B cell (primary cell): ENCODE results near the gene EIF2AK2. TPM values are rescaled to one million over a fixed set of nuclear protein-coding genes. Genes with fewer than 3 reads are reported as not detected.

Experiments used
- ATAC-seq: fragments of 200-7000 bp; cut with Tn5 transposase; one replicate; pipeline ENCODE4 v1.10.0; 2021; ENCODE audit warnings: low read depth, mild to moderate bottlenecking, moderate number of reproducible peaks, moderate library complexity
- CTCF ChIA-PET: fragments of 350-600 bp; sonication (Branson Sonifier 250); formaldehyde crosslinking; loops from one replicate; lab custom pipeline; 2021; ENCODE audit warnings: antibody characterized with exemption, inconsistent platforms; lab: Charles Lee
- POLR2A ChIA-PET: fragments of 350-600 bp; sonication (Branson Sonifier 250); formaldehyde crosslinking; loops from one replicate; lab custom pipeline; 2021; ENCODE audit warnings: antibody characterized with exemption; lab: Charles Lee
- DNase-seq: peaks from one replicate; pipeline ENCODE4 v3.0.0; 2013
- H2AFZ ChIP-seq: 2 replicates; pipeline ENCODE4 v1.6.1; 2012; ENCODE audit warnings: mild to moderate bottlenecking, low read depth, low read length; ENCODE audit not compliant: insufficient read depth, poor library complexity, severe bottlenecking
- H3K27ac ChIP-seq, 2 donors: 1 replicate in 1 of 2; 2 replicates in 1 of 2; pipeline ENCODE4 v1.5.1; 2012 to 2013; ENCODE audit warnings: low read length in 2 of 2, mild to moderate bottlenecking in 2 of 2, moderate library complexity in 1 of 2
- H3K27me3 ChIP-seq, 4 experiments: fragments of 200-600 bp in 1 of 4; sonication (generic) in 1 of 4; replicated peaks in 1 of 4; 1 replicate in 2 of 4; 2 replicates in 2 of 4; pipeline versions ENCODE4 v1.6.1 to v1.7.0; 2013 to 2016; ENCODE audit warnings: low read length in 3 of 4, mild to moderate bottlenecking in 2 of 4, mixed read lengths in 1 of 4, moderate library complexity in 1 of 4; ENCODE audit not compliant: insufficient read depth in 4 of 4, control insufficient read depth in 3 of 4; ENCODE audit errors: control extremely low read depth in 1 of 4
- H3K36me3 ChIP-seq, 2 experiments: replicated peaks in 1 of 2; 1 replicate in 1 of 2; 2 replicates in 1 of 2; pipeline versions ENCODE4 v1.6.1 to v1.7.1; 2013; ENCODE audit warnings: low read length in 1 of 2; ENCODE audit not compliant: insufficient read depth in 2 of 2, control insufficient read depth in 1 of 2; ENCODE audit errors: control extremely low read depth in 1 of 2, extremely low read depth in 1 of 2
- H3K4me1 ChIP-seq, 2 donors: fragments of 200-600 bp in 1 of 2; sonication (generic) in 1 of 2; 1 replicate in 1 of 2; 2 replicates in 1 of 2; pipeline versions ENCODE4 v1.5.1 to v1.6.1; 2013 to 2017; ENCODE audit warnings: low read length in 2 of 2; ENCODE audit not compliant: control insufficient read depth in 2 of 2, insufficient read depth in 2 of 2
- H3K4me2 ChIP-seq: replicated peaks from 2 replicates; pipeline ENCODE3; 2012; ENCODE audit warnings: mild to moderate bottlenecking, low read depth, low read length; ENCODE audit not compliant: poor library complexity, severe bottlenecking
- H3K4me3 ChIP-seq, 5 experiments: fragments of 200-600 bp in 1 of 5; sonication (generic) in 1 of 5; 1 replicate in 3 of 5; 2 replicates in 2 of 5; pipeline versions ENCODE4 v1.5.1 to v1.7.0; 2011 to 2016; ENCODE audit warnings: low read length in 4 of 5, mild to moderate bottlenecking in 4 of 5, low read depth in 2 of 5, control low read depth in 1 of 5, moderate library complexity in 1 of 5; ENCODE audit not compliant: insufficient read depth in 1 of 5; ENCODE audit errors: control extremely low read depth in 1 of 5, extremely low read depth in 1 of 5
- H3K79me2 ChIP-seq: fragments of 200-600 bp; sonication (generic); one replicate; pipeline ENCODE4 v1.6.0; 2016; ENCODE audit warnings: low read length; ENCODE audit not compliant: control insufficient read depth, insufficient read depth
- H3K9ac ChIP-seq: fragments of 200-600 bp; sonication (generic); 2 replicates; pipeline ENCODE4 v1.6.1; 2017; ENCODE audit warnings: mild to moderate bottlenecking, low read length, moderate library complexity
- H3K9me3 ChIP-seq, 3 donors: one replicate each; pipeline versions ENCODE4 v1.6.1 to v1.7.1; 2013; ENCODE audit warnings: low read length in 2 of 3; ENCODE audit not compliant: control insufficient read depth in 2 of 3, insufficient read depth in 1 of 3; ENCODE audit errors: control extremely low read depth in 1 of 3
- H4K20me1 ChIP-seq: 2 replicates; pipeline ENCODE4 v1.6.0; 2012; ENCODE audit warnings: mild to moderate bottlenecking, low read length; ENCODE audit not compliant: insufficient read depth, control insufficient read depth, poor library complexity, severe bottlenecking
- H3K27ac Mint-ChIP-seq: one replicate; pipeline ENCODE4 v1.8.0; 2021; ENCODE audit warnings: mixed read lengths
- H3K27me3 Mint-ChIP-seq: one replicate; pipeline ENCODE4 v1.8.0; 2021; ENCODE audit warnings: mixed read lengths
- H3K4me1 Mint-ChIP-seq: one replicate; pipeline ENCODE4 v1.8.0; 2021; ENCODE audit warnings: mixed read lengths
- H3K4me3 Mint-ChIP-seq: one replicate; pipeline ENCODE4 v1.8.0; 2021; ENCODE audit warnings: mixed read lengths
- H3K9me3 Mint-ChIP-seq: one replicate; pipeline ENCODE4 v1.8.0; 2022; ENCODE audit warnings: mixed read lengths; ENCODE audit not compliant: insufficient read depth
- CTCF ChIP-seq: fragments of 200-600 bp; IDR thresholded peaks from one replicate; pipeline ENCODE4 v1.8.0; 2022; ENCODE audit warnings: antibody characterized with exemption, mild to moderate bottlenecking
- EZH2 ChIP-seq: IDR thresholded peaks from 2 replicates; pipeline ENCODE4 v1.6.1; 2012; ENCODE audit warnings: borderline replicate concordance, low read depth, mild to moderate bottlenecking, moderate library complexity, low read length; ENCODE audit not compliant: insufficient read depth, poor library complexity, severe bottlenecking
- WGBS: methylation state at CpG from one replicate; pipeline ENCODE4 v1.1.5; 2013; ENCODE audit warnings: missing lambda C conversion rate; ENCODE audit not compliant: insufficient coverage; 5-methylcytosine and 5-hydroxymethylcytosine counted together
- intact Hi-C: fragments of 100-400 bp; cut with micrococcal nuclease; formaldehyde crosslinking; loops from one replicate; pipeline ENCODE4 v1.10.0; 2022
- polyA plus RNA-seq: library from polyadenylated mRNA; depleted of rRNA; stranded (reverse); fragments of >200 nt; gene quantifications from 2 replicates; pipeline ENCODE4 v1.2.3, GENCODE V29; 2012
- total RNA-seq, 2 donors: library from RNA; stranded (reverse); fragments of 120-200 nt in 1 of 2; gene quantifications; 1 replicate in 1 of 2; 2 replicates in 1 of 2; pipeline versions ENCODE4 v1.2.3 to v1.2.4, GENCODE V29; 2013 to 2022

Gene EIF2AK2
- total and polyA plus RNA-seq, 2 donors (not counting 1 experiment from before 2014, with no cell fraction given), result 6.5 to 36.9 TPM

- Histone ChIP-seq H3K79me2 (peaks cover 8% of the 10 kb centered on the region), H3K27me3 (no peaks in the 10 kb centered on the region), H4K20me1 (peaks cover 11% of the 10 kb centered on the region), H3K4me2 (no peak overlapping the region), H3K27ac (no peak overlapping the region), H3K36me3 (peaks cover 20 to 96% of the 10 kb centered on the region in 2 experiments), H3K4me1 (no peaks in the 10 kb centered on the region), H3K4me3 (no peak overlapping the region), H2AFZ (no peak overlapping the region), H3K9me3 (no peaks in the 10 kb centered on the region), H3K9ac (no peak overlapping the region)
- H3K27ac Mint-ChIP-seq, result no peak overlapping the region
- H3K27me3 Mint-ChIP-seq, result no peaks in the 10 kb centered on the region
- ChIA-PET POLR2A (no interaction called here), CTCF (no interaction called here)
- intact Hi-C loops, result loop anchor here (5.0 kb wide), 1 partner anchor 38 kb away; no protein-coding TSS in a partner anchor
- WGBS, result 100% methylated on average over 5 of the region's 7 CpGs
- no peaks in the 10 kb centered on the region for H3K4me1 Mint-ChIP-seq
- H3K4me3 Mint-ChIP-seq, result no peak overlapping the region
- no peak for TF ChIP-seq CTCF
- TF ChIP-seq EZH2, result no peak
- H3K9me3 Mint-ChIP-seq, result no peaks in the 10 kb centered on the region
- no peak for ATAC-seq
- no peak for DNase-seq
Observed at GRCh38 chr2:37060446-37060845, 96.3 kb downstream of the EIF2AK2 start.

- H3K9me3 Mint-ChIP-seq, result no peaks in the 10 kb centered on the region
- H3K27me3 Mint-ChIP-seq, result no peaks in the 10 kb centered on the region
- Histone ChIP-seq H3K4me1 (no peaks in the 10 kb centered on the region), H3K4me3 (no peak overlapping the region), H3K79me2 (peaks cover 8% of the 10 kb centered on the region), H3K27ac (no peak overlapping the region), H2AFZ (no peak overlapping the region), H3K27me3 (no peaks in the 10 kb centered on the region), H3K36me3 (peaks cover 22 to 95% of the 10 kb centered on the region in 2 experiments), H3K4me2 (no peak overlapping the region), H3K9me3 (no peaks in the 10 kb centered on the region), H3K9ac (no peak overlapping the region), H4K20me1 (peaks cover 11% of the 10 kb centered on the region)
- intact Hi-C loops, result loop anchor here (5.0 kb wide), 1 partner anchor 38 kb away; no protein-coding TSS in a partner anchor
- no peak overlapping the region for H3K4me3 Mint-ChIP-seq
- ChIA-PET CTCF (no interaction called here), POLR2A (no interaction called here)
- no peaks in the 10 kb centered on the region for H3K4me1 Mint-ChIP-seq
- no peak overlapping the region for H3K27ac Mint-ChIP-seq
- ATAC-seq (no peak), DNase-seq (no peak)
- WGBS, result no CpG with 5 or more reads among the region's 3 CpGs
- TF ChIP-seq EZH2, result no peak
- TF ChIP-seq CTCF, result no peak
Observed at GRCh38 chr2:37059841-37060240, 96.9 kb downstream of the EIF2AK2 start.
